Activated CD4-positive, CD25-positive, alpha-beta regulatory T cell treated with anti-CD3 and anti-CD28 coated beads, Interleukin-2, amount 50 U/mL, for 16 hours (primary cell): ENCODE data around the gene SELENOP.

ENCODE experiments used
- DNase-seq: peaks from one replicate; pipeline ENCODE4 v3.0.0-alpha.2; 2020; ENCODE audit warnings: low read depth, low spot score

The SELENOP gene

DNA sequence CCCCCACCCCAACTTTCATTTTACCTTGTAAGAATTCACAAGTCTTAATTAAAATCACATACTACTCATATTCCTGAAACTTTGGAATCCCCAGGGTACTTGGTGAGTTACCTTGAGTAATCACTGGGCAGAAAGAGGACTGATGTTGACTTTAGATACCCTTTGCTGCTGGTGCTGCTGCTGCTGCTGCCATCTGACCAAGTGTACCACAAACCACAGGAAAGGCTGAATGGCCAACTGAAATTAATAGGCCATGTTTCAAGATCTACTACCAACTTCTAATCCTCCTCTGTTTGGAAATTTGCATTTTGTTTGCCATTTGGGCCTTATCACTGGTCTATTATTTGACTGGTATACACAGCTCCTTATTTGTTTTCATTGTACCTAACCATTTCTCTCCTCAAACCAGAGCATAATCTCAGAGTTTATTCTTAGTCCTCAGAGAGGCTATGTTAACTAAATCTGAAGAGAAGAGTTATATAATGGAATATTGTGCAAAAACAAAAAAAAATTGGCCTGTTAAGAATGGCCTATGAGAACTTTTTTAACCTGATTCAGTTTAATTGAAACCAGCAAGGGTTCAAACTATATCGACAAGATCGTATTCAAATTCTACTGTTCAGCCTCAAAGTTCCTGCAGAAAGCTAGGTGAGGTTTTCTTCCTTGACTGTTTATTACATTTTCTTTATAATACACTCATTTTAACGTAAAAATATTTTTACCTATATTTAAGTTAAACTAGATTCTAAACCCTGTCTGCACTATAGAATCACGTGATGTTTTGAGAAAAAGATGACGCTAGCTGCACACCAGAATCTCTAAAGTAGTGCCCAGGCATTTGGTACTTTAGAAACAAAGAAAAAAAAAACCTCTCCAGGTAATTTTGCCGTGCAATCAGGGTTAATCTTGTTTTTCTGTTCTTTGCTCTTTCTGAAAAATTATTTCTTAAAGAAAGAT is 13.1 kb downstream of the SELENOP start:
- DNase-seq: no peak

DNA sequence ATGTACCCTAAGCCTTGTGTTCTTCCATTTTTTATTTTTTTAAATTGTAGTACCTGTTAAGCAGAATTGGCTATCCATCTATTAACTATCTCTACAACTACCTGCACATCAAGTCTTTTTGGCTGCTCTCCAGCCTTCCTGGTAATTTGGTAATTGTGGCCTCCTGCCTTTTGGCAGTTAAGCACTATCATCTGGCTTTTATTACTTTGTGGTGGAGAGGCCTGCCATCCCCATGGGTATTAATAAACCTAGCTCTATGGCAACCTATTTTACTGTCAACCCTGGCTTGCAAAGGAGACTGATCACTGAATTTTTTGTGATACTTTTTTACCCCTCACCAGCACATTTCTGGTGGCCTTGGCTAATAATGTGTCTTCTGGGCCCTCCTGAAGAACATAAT is 20.5 kb downstream of the SELENOP start:
- no peak for DNase-seq

- DNase-seq: no peak
These were observed 23.8 kb downstream of the SELENOP start for GRCh38 chr5:42787845-42788244.

GRCh38 chr5:42787073-42787472 is 24.6 kb downstream of the SELENOP start:
- no peak for DNase-seq

- DNase-seq: no peak
These were observed 25.9 kb downstream of the SELENOP start for GRCh38 chr5:42785756-42786155.

- no peak for DNase-seq
These were observed 27.6 kb downstream of the SELENOP start for GRCh38 chr5:42784132-42784531.

GRCh38 chr5:42781584-42781983 is 30.1 kb downstream of the SELENOP start:
- no peak for DNase-seq

GRCh38 chr5:42779083-42779482 is 32.6 kb downstream of the SELENOP start:
- no peak for DNase-seq

GRCh38 chr5:42772265-42772993 is 39.3 kb downstream of the SELENOP start:
- DNase-seq: no peak

DNA sequence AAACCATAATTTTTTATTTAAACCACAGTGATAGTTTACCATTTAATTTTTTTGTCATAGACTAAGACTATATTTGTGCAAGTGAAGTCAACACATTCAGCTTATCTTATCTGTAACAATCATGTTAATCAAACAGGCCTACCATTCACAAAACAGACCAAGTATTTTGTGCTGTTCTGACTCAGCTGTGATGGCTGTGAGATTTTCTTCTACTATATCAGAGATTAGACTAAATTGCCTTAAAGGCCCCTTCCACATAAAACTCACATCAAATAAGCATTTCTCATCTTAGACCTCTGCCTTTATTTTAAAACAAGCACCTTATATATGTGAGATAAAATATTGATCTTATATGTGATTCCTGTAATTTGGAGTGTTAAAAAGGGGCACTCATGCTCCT is 41.7 kb downstream of the SELENOP start:
- DNase-seq: no peak

DNA sequence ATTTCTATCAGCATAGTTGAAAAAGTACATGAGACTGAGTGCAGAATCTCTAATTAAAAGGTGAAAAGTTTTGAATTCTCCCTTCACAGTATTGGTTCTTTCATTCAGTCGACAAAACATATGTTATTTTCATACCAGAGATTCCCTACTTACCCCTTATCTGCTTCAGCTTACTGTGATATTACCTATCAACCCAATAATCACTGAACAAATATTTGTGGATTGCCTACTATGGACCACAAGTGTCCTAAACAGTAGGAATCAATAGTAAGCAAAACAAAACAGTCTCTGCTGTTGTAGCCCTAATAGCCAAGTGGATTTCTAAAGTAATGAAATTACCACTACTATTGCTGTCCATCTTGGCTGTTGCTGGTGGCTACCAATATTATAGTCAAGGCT is 43.6 kb downstream of the SELENOP start:
- DNase-seq: no peak

GRCh38 chr5:42767491-42768105 is 44.1 kb downstream of the SELENOP start:
- DNase-seq: no peak

GRCh38 chr5:42761791-42762190 is 49.9 kb downstream of the SELENOP start:
- DNase-seq: no peak

- DNase-seq: no peak
These were observed 51.3 kb downstream of the SELENOP start for GRCh38 chr5:42760426-42760825.

DNA sequence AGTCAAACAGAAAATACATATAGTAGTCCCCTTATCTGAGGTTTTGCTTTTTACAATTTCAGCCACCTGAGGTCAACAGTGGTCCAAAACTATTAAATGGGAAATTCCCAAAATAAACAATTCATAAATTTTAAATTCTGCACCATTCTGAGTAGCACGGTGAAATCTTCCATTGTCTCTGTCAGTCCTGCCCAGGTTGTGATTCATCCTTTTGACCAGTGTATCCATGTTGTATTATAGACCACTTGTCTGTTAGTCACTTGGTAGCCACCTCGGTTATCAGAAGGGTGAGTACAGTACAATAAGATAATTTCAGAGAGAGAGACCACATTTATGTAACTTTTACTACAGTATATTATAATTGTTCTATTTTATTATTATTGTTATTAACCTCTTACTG is 52.2 kb downstream of the SELENOP start:
- no peak for DNase-seq

DNA sequence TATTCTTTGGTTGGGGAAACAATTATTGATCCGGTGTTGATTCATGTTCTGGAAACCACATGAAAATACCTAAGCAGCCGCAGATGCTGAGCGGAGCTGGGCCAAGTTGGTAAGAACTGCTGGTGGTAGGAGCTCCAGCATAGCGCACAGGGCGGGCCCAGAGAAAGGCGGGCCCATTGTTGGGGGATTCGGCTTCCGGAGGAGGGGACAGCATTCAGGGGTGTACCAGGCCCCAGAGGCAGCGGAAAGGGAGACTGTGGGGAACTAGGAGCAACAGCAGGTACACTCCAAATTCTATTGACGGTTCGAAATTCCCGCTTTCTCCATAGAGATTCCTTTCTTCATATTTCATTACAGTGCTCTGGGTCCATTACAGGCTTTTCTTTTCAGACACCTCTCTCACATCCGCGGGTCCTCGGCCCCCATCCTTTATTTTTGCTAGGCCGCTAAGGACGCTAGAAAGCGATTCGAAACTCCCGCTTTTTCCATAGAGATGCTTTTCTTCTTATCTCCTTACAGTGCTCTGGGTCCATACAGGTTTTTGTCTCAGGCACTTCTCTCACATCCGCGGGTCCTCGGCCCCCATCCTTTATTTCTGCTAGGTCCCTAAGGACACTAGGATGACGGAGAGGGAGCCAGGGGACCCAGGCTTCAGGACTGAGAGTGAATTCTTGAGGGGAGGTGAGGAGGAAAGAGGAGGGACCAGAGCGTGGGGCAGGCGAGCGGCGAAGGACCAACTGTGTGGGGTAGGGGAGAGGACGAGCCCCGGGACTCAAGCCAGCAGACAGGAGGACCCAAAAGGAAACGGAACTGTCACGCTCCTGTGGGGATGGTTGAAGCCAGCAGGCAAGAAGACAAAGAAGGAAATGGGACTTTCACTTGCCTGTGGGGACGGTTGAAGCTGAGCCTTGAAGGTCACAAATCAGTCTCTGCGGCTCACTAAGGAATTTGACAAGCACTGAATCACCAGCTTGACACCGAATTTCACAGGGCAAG is 54.8 kb downstream of the SELENOP start, which contains the start of gene CCDC152:
CCDC152 (plus strand) TSS at position 213 of the 996 bp plus-strand sequence. CDS start 2,304 bp downstream, outside the sequence.
- no peak for DNase-seq

- no peak for DNase-seq
These were observed 58.6 kb downstream of the SELENOP start for GRCh38 chr5:42753099-42753498.

DNA sequence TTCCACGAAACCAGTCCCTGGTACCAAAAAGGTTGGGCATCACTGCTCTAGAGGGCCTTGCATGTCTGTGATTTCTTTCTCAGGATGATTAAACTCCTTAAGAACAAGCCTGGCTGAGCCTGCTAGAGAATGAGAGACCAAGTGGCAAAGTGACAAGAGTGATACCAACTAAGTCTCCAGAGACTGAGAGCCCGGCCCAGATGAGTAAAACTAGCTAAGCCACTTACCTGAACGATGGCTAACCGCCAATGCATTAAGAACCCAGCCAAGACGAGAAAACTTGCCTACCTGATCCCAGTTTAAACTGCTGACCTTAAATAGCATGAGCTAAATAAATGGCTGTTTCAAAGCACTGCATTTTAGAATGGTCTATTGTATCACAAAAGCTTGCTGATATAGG is 60.6 kb downstream of the SELENOP start:
- DNase-seq: no peak

- no peak for DNase-seq
These were observed 61.2 kb downstream of the SELENOP start for GRCh38 chr5:42750507-42750906.
